Cardiac fibroblast (primary cell): Measurements from ENCODE around the gene TACR1.

ENCODE experiments used
- DNase-seq, 2 donors: peaks; one replicate each; pipeline versions ENCODE4 v3.0.0 to v3.0.0-alpha.2; 2010; ENCODE audit warnings: low read depth in 2 of 2
- H3K4me3 ChIP-seq, 2 donors: replicated peaks in 1 of 2; 1 replicate in 1 of 2; 2 replicates in 1 of 2; pipeline ENCODE4 v1.5.1; 2011; ENCODE audit warnings: low read depth in 2 of 2, low read length in 2 of 2, mild to moderate bottlenecking in 2 of 2, moderate library complexity in 1 of 2
- CTCF ChIP-seq: IDR thresholded peaks from one replicate; pipeline ENCODE4 v1.5.1; 2011; ENCODE audit warnings: low read depth, mild to moderate bottlenecking, low read length, inconsistent platforms

The TACR1 gene

GRCh38 chr2:75033516-75033915 is 165.8 kb downstream of the TACR1 start:
- DNase-seq: no peak
- H3K4me3 ChIP-seq: no peak overlapping the region
- no peak for TF ChIP-seq CTCF

- H3K4me3 ChIP-seq: no peak overlapping the region
- DNase-seq: no peak
- no peak for TF ChIP-seq CTCF
Observed at GRCh38 chr2:75031906-75032803, 167.2 kb downstream of the TACR1 start.

DNA sequence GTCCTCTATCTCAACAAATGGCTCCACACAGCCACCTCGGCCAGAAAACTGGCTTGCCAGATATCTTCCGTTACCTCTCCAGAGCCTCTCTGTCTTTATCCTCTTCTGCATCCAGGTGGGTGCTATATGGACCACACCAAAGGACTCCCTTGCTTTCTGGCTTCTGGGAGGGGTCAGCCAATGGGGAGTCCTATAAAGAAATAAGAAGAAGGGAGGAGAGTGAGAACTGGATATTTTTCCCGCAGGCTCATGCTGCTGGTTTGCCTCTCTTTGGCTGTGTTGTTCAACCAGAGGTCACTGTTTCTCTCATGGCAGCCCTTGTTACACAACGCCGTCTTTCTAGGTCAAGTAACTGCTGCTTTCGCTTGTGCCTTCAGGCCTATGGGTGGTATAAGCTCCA is 168.1 kb downstream of the TACR1 start:
- H3K4me3 ChIP-seq: no peak overlapping the region
- TF ChIP-seq CTCF: no peak
- no peak for DNase-seq

GRCh38 chr2:75030218-75031009 is 168.9 kb downstream of the TACR1 start:
- TF ChIP-seq CTCF: no peak
- no peak for DNase-seq

DNA sequence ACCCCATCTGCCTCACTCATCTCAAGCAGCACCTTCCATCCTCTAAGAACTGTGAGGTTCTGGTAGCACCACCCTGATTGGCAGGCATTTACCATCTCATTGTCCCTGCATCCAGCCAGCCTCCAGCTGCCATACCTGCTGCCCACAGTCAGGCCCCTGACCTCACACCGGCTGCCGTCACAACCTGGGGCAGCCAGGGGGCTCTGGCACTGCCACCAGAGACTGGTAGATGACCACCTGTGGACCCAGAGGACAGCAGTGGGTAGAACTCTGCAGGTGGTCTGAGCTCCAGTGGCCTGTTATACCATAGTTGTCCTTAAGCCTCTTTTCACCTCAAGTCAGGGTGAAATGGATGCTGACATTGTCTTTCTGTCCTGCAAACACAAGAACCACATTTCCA is 171.4 kb downstream of the TACR1 start:
- no peak for TF ChIP-seq CTCF
- no peak for DNase-seq
- H3K4me3 ChIP-seq: no peak overlapping the region

More at GRCh38 chr2:75030218-75031009, 168.9 kb downstream of the TACR1 start:
- H3K4me3 ChIP-seq: no peak overlapping the region

DNA sequence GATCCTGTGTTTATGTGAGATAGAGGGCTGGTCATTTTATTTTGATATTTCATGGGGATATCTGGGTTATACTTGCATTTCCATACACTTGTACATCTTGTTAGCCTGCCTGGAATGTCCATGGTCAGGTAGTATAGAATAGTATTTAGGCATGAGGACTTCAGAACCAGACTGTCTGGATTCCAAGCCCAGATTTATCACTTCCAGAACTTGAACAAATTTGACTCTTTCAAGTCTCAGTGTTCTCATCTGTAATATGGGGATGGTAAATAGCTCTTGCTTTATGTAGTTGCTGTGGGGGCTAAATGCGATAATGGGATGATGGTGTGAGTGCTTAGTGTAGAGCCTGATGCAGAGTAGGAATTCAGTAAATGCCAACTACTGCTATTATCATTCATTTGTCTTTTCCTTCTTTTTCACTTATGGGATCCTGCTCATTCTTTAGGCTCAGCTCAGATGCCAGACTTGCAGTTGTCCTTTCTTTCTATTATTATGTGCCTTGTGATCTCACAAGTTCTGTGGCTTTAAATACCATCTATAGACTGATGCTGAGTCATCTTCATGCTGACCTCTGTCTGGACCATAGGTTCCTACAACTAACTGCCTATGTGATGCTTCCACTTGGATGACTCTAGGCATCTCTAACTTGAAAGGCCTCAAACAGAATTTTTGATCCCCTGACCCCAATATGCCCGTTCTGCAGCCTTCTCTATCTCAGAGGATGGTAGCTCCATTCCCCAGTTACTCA is 173.5 kb downstream of the TACR1 start:
- no peak for TF ChIP-seq CTCF
- no peak overlapping the region for H3K4me3 ChIP-seq
- peak in 1 of 2 donors; percentile 18 for DNase-seq
